Naive thymus-derived CD4-positive, alpha-beta T cell (primary cell): ENCODE measurements around the gene CFAP251. TPM values are rescaled to one million over a fixed set of nuclear protein-coding genes. Genes with fewer than 3 reads are reported as not detected.
"Not testable (repeated sequence)": the region's sequence is repeated elsewhere in the genome, so short reads cannot be mapped to it uniquely, and the experiment has no call there.

Experiments used
- ATAC-seq: fragments of 150-1000 bp; cut with Tn5 transposase; 2 replicates; pipeline ENCODE4 v1.10.0; 2021; ENCODE audit warnings: mild to moderate bottlenecking, moderate library complexity
- CTCF ChIA-PET: fragments of 350-600 bp; sonication (Branson Sonifier 250); formaldehyde crosslinking; loops from one replicate; lab custom pipeline; 2021; ENCODE audit warnings: antibody characterized with exemption; lab: Charles Lee
- POLR2A ChIA-PET: fragments of 350-600 bp; sonication (Branson Sonifier 250); formaldehyde crosslinking; loops from one replicate; lab custom pipeline; 2021; ENCODE audit warnings: antibody characterized with exemption, inconsistent platforms; lab: Charles Lee
- DNase-seq, 9 donors: peaks; one replicate each; pipeline versions ENCODE4 v3.0.0 to v3.0.0-alpha.2; 2020 to 2022; ENCODE audit warnings: mixed read lengths in 1 of 9
- H3K27ac ChIP-seq: one replicate; pipeline ENCODE4 v1.7.0; 2013; ENCODE audit warnings: mild to moderate bottlenecking, low read depth, low read length, moderate library complexity
- H3K27me3 ChIP-seq, 2 donors: one replicate each; pipeline ENCODE4 v1.7.0; 2013; ENCODE audit warnings: low read length in 2 of 2, mild to moderate bottlenecking in 2 of 2, moderate library complexity in 2 of 2; ENCODE audit not compliant: control insufficient read depth in 2 of 2, insufficient read depth in 2 of 2
- H3K36me3 ChIP-seq, 3 experiments: 1 replicate in 2 of 3; 2 replicates in 1 of 3; pipeline ENCODE4 v1.7.0; 2013; ENCODE audit warnings: low read length in 3 of 3, mild to moderate bottlenecking in 3 of 3, moderate library complexity in 1 of 3; ENCODE audit not compliant: insufficient read depth in 3 of 3, control insufficient read depth in 2 of 3
- H3K4me1 ChIP-seq, 2 donors: one replicate each; pipeline ENCODE4 v1.7.0; 2013; ENCODE audit warnings: low read length in 2 of 2, mild to moderate bottlenecking in 2 of 2, moderate library complexity in 1 of 2; ENCODE audit not compliant: control insufficient read depth in 2 of 2, insufficient read depth in 2 of 2
- H3K4me3 ChIP-seq: 2 replicates; pipeline ENCODE4 v1.7.0; 2013; ENCODE audit warnings: mild to moderate bottlenecking, low read length
- H3K9me3 ChIP-seq, 3 experiments: 1 replicate in 2 of 3; 2 replicates in 1 of 3; pipeline ENCODE4 v1.7.0; 2013; ENCODE audit warnings: low read length in 3 of 3; ENCODE audit not compliant: control insufficient read depth in 2 of 3
- H3K27ac Mint-ChIP-seq, 9 donors: one replicate each; pipeline ENCODE4 v1.8.0; 2020 to 2022; ENCODE audit warnings: mixed read lengths in 9 of 9, mild to moderate bottlenecking in 8 of 9, moderate library complexity in 5 of 9, inconsistent platforms in 2 of 9
- H3K27me3 Mint-ChIP-seq, 5 donors: one replicate each; pipeline ENCODE4 v1.8.0; 2021 to 2022; ENCODE audit warnings: mixed read lengths in 5 of 5, mild to moderate bottlenecking in 1 of 5
- H3K36me3 Mint-ChIP-seq, 5 donors: one replicate each; pipeline ENCODE4 v1.8.0; 2020 to 2022; ENCODE audit warnings: mixed read lengths in 5 of 5, mild to moderate bottlenecking in 3 of 5, inconsistent platforms in 1 of 5
- H3K4me1 Mint-ChIP-seq, 7 donors: one replicate each; pipeline ENCODE4 v1.8.0; 2020 to 2022; ENCODE audit warnings: mixed read lengths in 7 of 7, mild to moderate bottlenecking in 3 of 7, inconsistent platforms in 1 of 7
- H3K4me3 Mint-ChIP-seq, 10 donors: one replicate each; pipeline ENCODE4 v1.8.0; 2020 to 2022; ENCODE audit warnings: mild to moderate bottlenecking in 10 of 10, mixed read lengths in 10 of 10, moderate library complexity in 6 of 10, inconsistent platforms in 2 of 10
- H3K9me3 Mint-ChIP-seq, 11 donors: one replicate each; pipeline ENCODE4 v1.8.0; 2020 to 2022; ENCODE audit warnings: mixed read lengths in 11 of 11, mild to moderate bottlenecking in 4 of 11, inconsistent platforms in 1 of 11, moderate library complexity in 1 of 11
- intact Hi-C, 2 donors: fragments of 100-400 bp; cut with micrococcal nuclease; formaldehyde crosslinking; loops; one replicate each; pipeline ENCODE4 v1.15.1; 2023
- polyA plus RNA-seq, 2 donors: library from polyadenylated mRNA; unstranded; fragments of 300-500 nt; fragmentation: Illumina TruSeq; gene quantifications; one replicate each; pipeline ENCODE4 v1.2.3, GENCODE V29; 2021
- total RNA-seq, 6 experiments: library from RNA in 5 of 6; stranded (reverse) in 5 of 6; gene quantifications; 1 replicate in 5 of 6; 2 replicates in 1 of 6; pipeline ENCODE4 v1.2.3 and lab custom pipeline; 2021 to 2026

The CFAP251 gene
- total and polyA plus RNA-seq, 7 experiments from 2014 or later, result 0.38 to 1.5 (median 0.88) TPM; not detected in 2

- Mint-ChIP-seq H3K36me3 (peaks cover 0 to 6% (median 0%) of the 10 kb centered on the region in 5 donors), H3K4me3 (no peak overlapping the region), H3K27ac (no peak overlapping the region), H3K9me3 (no peaks in the 10 kb centered on the region), H3K27me3 (no peaks in the 10 kb centered on the region), H3K4me1 (peaks cover 0 to 16% (median 6%) of the 10 kb centered on the region in 7 donors)
- no peak overlapping the region for H3K27ac ChIP-seq
- ATAC-seq (no peak), DNase-seq (no peak)
- H3K36me3 ChIP-seq, result peaks cover 0 to 4% (median 0%) of the 10 kb centered on the region in 3 experiments
- no peaks in the 10 kb centered on the region for H3K9me3 ChIP-seq
- no peaks in the 10 kb centered on the region for H3K27me3 ChIP-seq
- ChIA-PET POLR2A (no interaction called here), CTCF (interaction anchor here (0.9 kb wide), 1 partner anchor 40 kb away, joined by 3 read pairs; no protein-coding TSS in a partner anchor)
- peaks cover 0 to 10% of the 10 kb centered on the region in 2 donors for H3K4me1 ChIP-seq
- intact Hi-C loops, result no loop called here
- no peak overlapping the region for H3K4me3 ChIP-seq
Observed at GRCh38 chr12:122032580-122032979, 114.2 kb downstream of the CFAP251 start.

GRCh38 chr12:122035292-122035691 is 116.9 kb downstream of the CFAP251 start:
- Mint-ChIP-seq H3K36me3 (peaks cover 0 to 6% (median 0%) of the 10 kb centered on the region in 5 donors), H3K27me3 (no peaks in the 10 kb centered on the region), H3K4me1 (peaks cover 0 to 6% (median 0%) of the 10 kb centered on the region in 7 donors), H3K27ac (no peak overlapping the region), H3K4me3 (no peak overlapping the region), H3K9me3 (no peaks in the 10 kb centered on the region)
- DNase-seq (no peak), ATAC-seq (no peak)
- H3K9me3 ChIP-seq, result no peaks in the 10 kb centered on the region
- H3K4me1 ChIP-seq, result no peaks in the 10 kb centered on the region
- H3K27ac ChIP-seq, result no peak overlapping the region
- H3K4me3 ChIP-seq, result no peak overlapping the region
- intact Hi-C loops, result no loop called here
- POLR2A ChIA-PET, result no interaction called here
- CTCF ChIA-PET, result no interaction called here
- no peaks in the 10 kb centered on the region for H3K27me3 ChIP-seq
- peaks cover 0 to 4% (median 0%) of the 10 kb centered on the region in 3 experiments for H3K36me3 ChIP-seq

- ChIA-PET POLR2A (interaction anchor here (1.4 kb wide), 1 partner anchor 8 kb away, joined by 3 read pairs; no protein-coding TSS in a partner anchor), CTCF (interaction anchor here (0.6 kb wide), 1 partner anchor 155 kb away, joined by 3 read pairs; no protein-coding TSS in a partner anchor)
- Mint-ChIP-seq H3K27ac (no peak overlapping the region), H3K9me3 (no peaks in the 10 kb centered on the region), H3K4me1 (peaks cover 0 to 6% (median 0%) of the 10 kb centered on the region in 7 donors), H3K4me3 (no peak overlapping the region), H3K27me3 (no peaks in the 10 kb centered on the region), H3K36me3 (peaks cover 0 to 6% (median 0%) of the 10 kb centered on the region in 5 donors)
- intact Hi-C loops, result no loop called here
- no peak for ATAC-seq
- Histone ChIP-seq H3K36me3 (peaks cover 0 to 4% (median 0%) of the 10 kb centered on the region in 3 experiments), H3K9me3 (no peaks in the 10 kb centered on the region), H3K27ac (no peak overlapping the region), H3K27me3 (no peaks in the 10 kb centered on the region), H3K4me3 (no peak overlapping the region), H3K4me1 (no peaks in the 10 kb centered on the region)
- no peak for DNase-seq
Observed at GRCh38 chr12:122036153-122036552, 117.8 kb downstream of the CFAP251 start.

GRCh38 chr12:122040579-122041386 is 122.4 kb downstream of the CFAP251 start:
- DNase-seq, result no peak

GRCh38 chr12:122041458-122041857 is 123.1 kb downstream of the CFAP251 start:
- H3K9me3 ChIP-seq, ATAC-seq, H3K27me3 Mint-ChIP-seq, intact Hi-C loops, H3K4me3 Mint-ChIP-seq, CTCF ChIA-PET, H3K9me3 Mint-ChIP-seq, DNase-seq, H3K4me1 ChIP-seq, H3K27me3 ChIP-seq, H3K36me3 Mint-ChIP-seq, POLR2A ChIA-PET, H3K27ac ChIP-seq, H3K36me3 ChIP-seq, H3K4me1 Mint-ChIP-seq, H3K4me3 ChIP-seq: not testable (repeated sequence)
- peak overlapping the region in 1 of 9 donors; percentile 20 for H3K27ac Mint-ChIP-seq

More at GRCh38 chr12:122040579-122041386, 122.4 kb downstream of the CFAP251 start:
- no peaks in the 10 kb centered on the region for H3K9me3 Mint-ChIP-seq
- POLR2A ChIA-PET, result no interaction called here
- H3K36me3 Mint-ChIP-seq, result peaks cover 0 to 9% (median 0%) of the 10 kb centered on the region in 5 donors
- H3K4me1 Mint-ChIP-seq, result no peaks in the 10 kb centered on the region
- CTCF ChIA-PET, result no interaction called here
- no peaks in the 10 kb centered on the region for H3K27me3 Mint-ChIP-seq
- no peak for ATAC-seq
- H3K27ac Mint-ChIP-seq, result peak overlapping the region in 1 of 9 donors; percentile 20
- no peak overlapping the region for H3K4me3 Mint-ChIP-seq
- Histone ChIP-seq H3K9me3 (no peaks in the 10 kb centered on the region), H3K27me3 (no peaks in the 10 kb centered on the region), H3K4me1 (no peaks in the 10 kb centered on the region), H3K36me3 (no peaks in the 10 kb centered on the region), H3K4me3 (no peak overlapping the region), H3K27ac (no peak overlapping the region)
- intact Hi-C loops, result no loop called here

- ATAC-seq (no peak), DNase-seq (no peak)
- no peaks in the 10 kb centered on the region for H3K4me1 Mint-ChIP-seq
- H3K4me3 ChIP-seq, result no peak overlapping the region
- CTCF ChIA-PET, result interaction anchor here (0.9 to 1.2 kb wide), 2 partner anchors 12 to 79 kb away, joined by 4 read pairs; no protein-coding TSS in a partner anchor
- POLR2A ChIA-PET, result interaction anchor here (0.6 kb wide), 1 partner anchor 18 kb away, joined by 3 read pairs; no protein-coding TSS in a partner anchor
- no peaks in the 10 kb centered on the region for H3K27me3 ChIP-seq
- no peaks in the 10 kb centered on the region for H3K27me3 Mint-ChIP-seq
- intact Hi-C loops, result no loop called here
- H3K9me3 ChIP-seq, result no peaks in the 10 kb centered on the region
- H3K27ac Mint-ChIP-seq, result no peak overlapping the region
- H3K4me1 ChIP-seq, result no peaks in the 10 kb centered on the region
- no peak overlapping the region for H3K27ac ChIP-seq
- peaks cover 0 to 3% (median 0%) of the 10 kb centered on the region in 5 donors for H3K36me3 Mint-ChIP-seq
- no peaks in the 10 kb centered on the region for H3K9me3 Mint-ChIP-seq
- no peaks in the 10 kb centered on the region for H3K36me3 ChIP-seq
- no peak overlapping the region for H3K4me3 Mint-ChIP-seq
Observed at GRCh38 chr12:122042910-122043309, 124.5 kb downstream of the CFAP251 start.
